GM10847 (cell line): Measurements from ENCODE around the gene NAP1L4.
A peak's percentile ranks its signal among the peaks of the same experiment; 100 is the strongest.

ENCODE experiments used
- POLR2A ChIP-seq: IDR thresholded peaks from 2 replicates; pipeline ENCODE4 v1.6.1; 2011; ENCODE audit not compliant: insufficient read length; ENCODE audit errors: extremely low read depth

The NAP1L4 gene

GRCh38 chr11:2992234-2992996 lies at the start of gene NAP1L4:
TSS of gene NAP1L4 (minus strand) at chr11:2992329. CDS start at chr11:2979220, 13,109 bp downstream.
- peak; percentile 73 for TF ChIP-seq POLR2A

- TF ChIP-seq POLR2A: no peak
Measured at GRCh38 chr11:3040881-3041280, 48.8 kb upstream of the NAP1L4 start.

GRCh38 chr11:3037945-3038271 lies 45.8 kb upstream of the NAP1L4 start:
- no peak for TF ChIP-seq POLR2A

- no peak for TF ChIP-seq POLR2A
Measured at GRCh38 chr11:3037040-3037944, 45.2 kb upstream of the NAP1L4 start.

GRCh38 chr11:3036419-3036818 lies 44.3 kb upstream of the NAP1L4 start:
- no peak for TF ChIP-seq POLR2A

- TF ChIP-seq POLR2A: no peak
Measured at GRCh38 chr11:3035333-3035732, 43.2 kb upstream of the NAP1L4 start.

- TF ChIP-seq POLR2A: no peak
Measured at GRCh38 chr11:3030289-3031070, 38.4 kb upstream of the NAP1L4 start.

GRCh38 chr11:3028813-3029212 lies 36.7 kb upstream of the NAP1L4 start:
- TF ChIP-seq POLR2A: no peak

GRCh38 chr11:3026803-3027202 lies 34.7 kb upstream of the NAP1L4 start:
- TF ChIP-seq POLR2A: no peak

GRCh38 chr11:3022982-3023381 lies 30.9 kb upstream of the NAP1L4 start:
- TF ChIP-seq POLR2A: no peak

GRCh38 chr11:3022300-3022967 lies 30.3 kb upstream of the NAP1L4 start:
- TF ChIP-seq POLR2A: no peak

- TF ChIP-seq POLR2A: no peak
Measured at GRCh38 chr11:3021125-3021524, 29.0 kb upstream of the NAP1L4 start.

- no peak for TF ChIP-seq POLR2A
Measured at GRCh38 chr11:3020011-3020410, 27.9 kb upstream of the NAP1L4 start.

GRCh38 chr11:3018596-3018995 lies 26.5 kb upstream of the NAP1L4 start:
- TF ChIP-seq POLR2A: no peak

- no peak for TF ChIP-seq POLR2A
Measured at GRCh38 chr11:3016861-3017260, 24.7 kb upstream of the NAP1L4 start.
